GM18519 (cell line): Measurements from ENCODE around the gene F2RL3.
"Not testable (repeated sequence)": the region's sequence is repeated elsewhere in the genome, so short reads cannot be mapped to it uniquely, and the experiment has no call there.

Experiments
- ATAC-seq: cut with Tn5 transposase; IDR thresholded peaks from one replicate; pipeline ENCODE4 v1.9.1; 2021; ENCODE audit warnings: mild to moderate bottlenecking, moderate library complexity; ENCODE audit not compliant: unreplicated experiment, low FRiP score

F2RL3 gene

GRCh38 chr19:16874250-16874977, 14.4 kb upstream of the F2RL3 start:
- ATAC-seq, result no peak

- ATAC-seq, result not testable (repeated sequence)
Observed at GRCh38 chr19:16874978-16875299, 13.9 kb upstream of the F2RL3 start.

GRCh38 chr19:16875584-16876555, 12.9 kb upstream of the F2RL3 start:
- no peak for ATAC-seq

GRCh38 chr19:16876904-16877361, 11.9 kb upstream of the F2RL3 start:
- no peak for ATAC-seq

- ATAC-seq, result no peak
Observed at GRCh38 chr19:16877581-16877980, 11.2 kb upstream of the F2RL3 start.

GRCh38 chr19:16878181-16878965, 10.4 kb upstream of the F2RL3 start:
- no peak for ATAC-seq

GRCh38 chr19:16880884-16881554, 7.8 kb upstream of the F2RL3 start:
- ATAC-seq, result no peak

- no peak for ATAC-seq
Observed at GRCh38 chr19:16882146-16882545, 6.7 kb upstream of the F2RL3 start.

GRCh38 chr19:16883522-16883921, 5.3 kb upstream of the F2RL3 start:
- ATAC-seq, result no peak

- no peak for ATAC-seq
Observed at GRCh38 chr19:16885166-16885565, 3.6 kb upstream of the F2RL3 start.

GRCh38 chr19:16886305-16886880, 2.4 kb upstream of the F2RL3 start:
- ATAC-seq, result no peak

GRCh38 chr19:16887353-16888265, 1.2 kb upstream of the F2RL3 start:
- no peak for ATAC-seq

GRCh38 chr19:16889366-16889882, 625 bp downstream of the F2RL3 start:
- no peak for ATAC-seq

- no peak for ATAC-seq
Observed at GRCh38 chr19:16889883-16890460, 1.2 kb downstream of the F2RL3 start.

- no peak for ATAC-seq
Observed at GRCh38 chr19:16890461-16891184, 1.8 kb downstream of the F2RL3 start.

- ATAC-seq, result no peak
Observed at GRCh38 chr19:16891696-16892382, 3.0 kb downstream of the F2RL3 start.

- ATAC-seq, result no peak
Observed at GRCh38 chr19:16892436-16892835, 3.6 kb downstream of the F2RL3 start.
